Activated naive CD4-positive, alpha-beta T cell treated with anti-CD3 and anti-CD28 coated beads, Interleukin-2, amount 10 ng/mL, durations not matched to agents 7 days and 5 days (primary cell): ENCODE data around the gene TMEM120B.
A peak's percentile ranks its signal among the peaks of the same experiment; 100 is the strongest.

Experiments
- CTCF ChIA-PET: fragments of 350-600 bp; sonication (Branson Sonifier 250); formaldehyde crosslinking; loops from one replicate; lab custom pipeline; 2021; ENCODE audit warnings: antibody characterized with exemption; lab: Charles Lee
- DNase-seq: peaks from one replicate; pipeline ENCODE4 v3.0.0-alpha.2; 2020
- H3K27ac Mint-ChIP-seq: one replicate; pipeline ENCODE4 v1.8.0; 2021; ENCODE audit warnings: mild to moderate bottlenecking, moderate library complexity, mixed read lengths
- H3K27me3 Mint-ChIP-seq: one replicate; pipeline ENCODE4 v1.8.0; 2021; ENCODE audit warnings: mild to moderate bottlenecking, mixed read lengths
- H3K36me3 Mint-ChIP-seq: one replicate; pipeline ENCODE4 v1.8.0; 2021; ENCODE audit warnings: mixed read lengths
- H3K4me1 Mint-ChIP-seq: one replicate; pipeline ENCODE4 v1.8.0; 2021; ENCODE audit warnings: mixed read lengths
- H3K4me3 Mint-ChIP-seq: one replicate; pipeline ENCODE4 v1.8.0; 2021; ENCODE audit warnings: mild to moderate bottlenecking, moderate library complexity, mixed read lengths
- H3K9me3 Mint-ChIP-seq: one replicate; pipeline ENCODE4 v1.8.0; 2021; ENCODE audit warnings: mixed read lengths

The TMEM120B gene

GRCh38 chr12:121765573-121765972 is 53.0 kb downstream of the TMEM120B start:
- Mint-ChIP-seq H3K27me3 (no peaks in the 10 kb centered on the region), H3K9me3 (no peaks in the 10 kb centered on the region), H3K36me3 (no peaks in the 10 kb centered on the region), H3K4me1 (no peaks in the 10 kb centered on the region), H3K4me3 (no peak overlapping the region), H3K27ac (no peak overlapping the region)
- no peak for DNase-seq
- CTCF ChIA-PET = interaction anchor here (1.4 to 3.1 kb wide), 3 partner anchors 9 to 72 kb away, joined by 3 to 14 read pairs (median 5); partner anchors contain the start of gene RHOF

GRCh38 chr12:121766290-121767039 is 53.9 kb downstream of the TMEM120B start:
- Mint-ChIP-seq H3K4me1 (no peaks in the 10 kb centered on the region), H3K36me3 (no peaks in the 10 kb centered on the region), H3K27ac (no peak overlapping the region), H3K27me3 (no peaks in the 10 kb centered on the region), H3K4me3 (no peak overlapping the region), H3K9me3 (no peaks in the 10 kb centered on the region)
- CTCF ChIA-PET = interaction anchor here (2.6 to 5.0 kb wide), 3 partner anchors 27 to 71 kb away, joined by 5 to 26 read pairs (median 14); partner anchors contain the start of gene RHOF
- DNase-seq = no peak

GRCh38 chr12:121767525-121768016 is 55.0 kb downstream of the TMEM120B start:
- no peaks in the 10 kb centered on the region for H3K27me3 Mint-ChIP-seq
- no peaks in the 10 kb centered on the region for H3K9me3 Mint-ChIP-seq
- CTCF ChIA-PET = interaction anchor here (1.2 to 5.0 kb wide), 3 partner anchors 27 to 69 kb away, joined by 3 to 26 read pairs (median 7); partner anchors contain the start of genes RHOF and TMEM120B
- no peak for DNase-seq
- H3K36me3 Mint-ChIP-seq = no peaks in the 10 kb centered on the region
- H3K4me1 Mint-ChIP-seq = peaks cover 5% of the 10 kb centered on the region
- H3K27ac Mint-ChIP-seq = peak overlapping the region; percentile 42
- H3K4me3 Mint-ChIP-seq = no peak overlapping the region

- Mint-ChIP-seq H3K27ac (no peak overlapping the region), H3K9me3 (no peaks in the 10 kb centered on the region), H3K4me3 (no peak overlapping the region), H3K36me3 (no peaks in the 10 kb centered on the region), H3K4me1 (peaks cover 16% of the 10 kb centered on the region), H3K27me3 (no peaks in the 10 kb centered on the region)
- no peak for DNase-seq
- CTCF ChIA-PET = interaction anchor here (0.6 to 5.0 kb wide), 3 partner anchors 25 to 142 kb away, joined by 3 to 26 read pairs (median 5); partner anchors contain the start of gene RHOF
Measured at GRCh38 chr12:121769297-121769830, 56.8 kb downstream of the TMEM120B start.

GRCh38 chr12:121769831-121770301 is 57.3 kb downstream of the TMEM120B start:
- Mint-ChIP-seq H3K27me3 (no peaks in the 10 kb centered on the region), H3K27ac (no peak overlapping the region), H3K36me3 (no peaks in the 10 kb centered on the region), H3K9me3 (no peaks in the 10 kb centered on the region), H3K4me3 (no peak overlapping the region), H3K4me1 (peaks cover 16% of the 10 kb centered on the region)
- DNase-seq = no peak
- CTCF ChIA-PET = interaction anchor here (1.0 to 5.0 kb wide), 2 partner anchors 25 to 74 kb away, joined by 5 to 26 read pairs; partner anchors contain the start of gene RHOF

DNA sequence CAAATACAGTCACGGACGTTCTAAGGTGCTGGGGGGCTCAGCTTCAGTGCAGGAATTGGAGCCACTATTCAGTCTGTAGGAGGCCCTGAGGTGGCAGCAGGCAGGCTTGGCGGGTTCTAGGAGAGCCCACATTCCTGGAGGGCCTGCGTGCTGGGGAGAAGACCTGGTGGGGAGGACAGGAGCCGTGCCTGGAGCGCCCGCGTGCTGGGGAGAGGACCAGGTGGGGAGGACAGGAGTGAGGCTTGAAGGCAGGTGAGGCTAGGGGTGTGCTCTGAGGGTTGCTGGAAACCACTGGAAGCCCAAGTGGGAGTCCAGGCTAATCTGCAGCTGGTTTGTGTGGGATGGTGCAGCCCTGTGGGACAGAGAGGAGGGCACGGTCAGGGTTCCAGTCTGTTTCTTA is 57.8 kb downstream of the TMEM120B start:
- Mint-ChIP-seq H3K36me3 (no peaks in the 10 kb centered on the region), H3K27ac (no peak overlapping the region), H3K27me3 (no peaks in the 10 kb centered on the region), H3K4me1 (peaks cover 16% of the 10 kb centered on the region), H3K4me3 (no peak overlapping the region), H3K9me3 (no peaks in the 10 kb centered on the region)
- DNase-seq = no peak
- CTCF ChIA-PET = interaction anchor here (0.9 to 5.0 kb wide), 2 partner anchors 24 to 276 kb away, joined by 3 to 26 read pairs; partner anchors contain the start of gene RHOF

DNA sequence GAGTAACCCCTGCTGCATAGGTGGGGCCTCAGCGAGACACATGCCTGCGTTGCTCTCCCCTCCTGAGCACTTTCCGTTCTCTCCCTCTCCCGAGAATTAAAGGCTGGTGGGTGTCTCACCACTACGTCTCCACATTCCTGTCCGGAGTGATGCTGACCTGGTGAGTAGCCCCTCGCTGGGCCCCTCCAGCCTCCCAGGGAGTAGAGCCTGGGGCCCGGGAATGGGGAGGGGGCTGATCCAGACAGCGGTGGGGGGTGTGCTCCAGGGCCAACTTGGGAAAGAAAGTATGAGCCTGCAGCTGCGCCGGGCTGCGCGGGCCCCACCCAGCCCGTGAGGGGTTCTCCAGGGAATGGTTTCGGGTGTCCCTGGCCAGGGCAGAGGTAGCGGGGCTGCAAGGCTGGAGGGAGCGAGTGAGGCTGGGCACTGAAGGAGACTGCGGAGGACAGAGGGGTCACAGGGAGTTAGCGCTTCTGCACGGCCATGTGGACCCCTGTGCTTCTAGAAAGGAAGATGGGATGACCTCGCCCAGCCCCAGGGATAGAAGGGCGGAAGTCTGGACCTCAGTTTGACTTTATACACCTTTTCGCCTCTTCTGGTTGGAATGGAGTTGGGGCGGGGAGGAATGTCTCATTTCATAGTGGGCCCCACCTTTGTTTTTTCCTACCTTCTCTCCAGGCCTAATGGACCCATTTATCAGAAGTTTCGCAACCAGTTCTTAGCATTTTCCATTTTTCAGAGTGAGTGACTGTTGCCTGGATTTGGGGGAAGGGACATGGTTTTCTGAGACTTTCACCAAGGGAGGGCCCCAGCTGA is 58.5 kb downstream of the TMEM120B start:
- Mint-ChIP-seq H3K27ac (no peak overlapping the region), H3K36me3 (no peaks in the 10 kb centered on the region), H3K9me3 (no peaks in the 10 kb centered on the region), H3K4me3 (no peak overlapping the region), H3K27me3 (no peaks in the 10 kb centered on the region), H3K4me1 (peaks cover 16% of the 10 kb centered on the region)
- no peak for DNase-seq
- CTCF ChIA-PET = interaction anchor here (0.9 to 5.0 kb wide), 2 partner anchors 24 to 277 kb away, joined by 3 to 26 read pairs; partner anchors contain the start of gene RHOF

DNA sequence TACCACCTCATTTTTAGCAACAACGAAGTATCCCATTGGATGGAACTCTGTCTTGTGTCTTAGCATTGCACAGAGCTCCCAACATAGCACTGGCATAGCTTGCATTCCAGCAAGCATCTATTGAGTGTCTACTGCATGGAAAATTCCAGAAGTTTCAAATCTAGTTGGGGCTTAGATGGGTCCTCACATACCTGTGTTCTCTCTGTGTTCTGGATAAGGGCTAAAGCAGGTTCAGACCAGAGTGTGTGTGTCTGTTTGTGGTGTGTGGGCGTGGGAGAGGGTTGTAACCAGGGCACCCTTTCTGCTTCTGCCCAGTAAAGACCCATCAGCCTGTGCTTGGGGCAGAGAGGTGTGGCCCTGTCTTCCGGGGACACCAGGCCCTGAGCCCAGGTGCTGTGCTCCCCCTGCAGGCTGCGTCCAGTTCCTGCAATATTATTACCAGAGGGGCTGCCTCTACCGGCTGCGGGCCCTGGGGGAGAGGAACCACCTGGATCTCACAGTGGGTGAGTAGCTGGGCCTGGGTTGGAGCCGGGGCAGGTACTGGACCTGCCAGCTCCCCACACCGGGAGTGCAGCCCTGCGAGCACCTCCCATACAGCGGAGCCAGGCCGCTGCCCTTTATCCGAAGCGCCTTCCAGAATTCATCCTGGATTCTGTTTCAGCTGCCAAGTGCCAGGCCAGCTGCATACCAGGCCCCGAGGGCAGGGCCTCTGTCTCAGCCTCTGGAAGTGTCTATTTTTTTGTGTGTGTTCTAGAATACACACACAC is 60.6 kb downstream of the TMEM120B start:
- Mint-ChIP-seq H3K4me3 (no peak overlapping the region), H3K9me3 (no peaks in the 10 kb centered on the region), H3K36me3 (peaks cover 1% of the 10 kb centered on the region), H3K27me3 (no peaks in the 10 kb centered on the region), H3K4me1 (peaks cover 25% of the 10 kb centered on the region), H3K27ac (peak overlapping the region; percentile 11)
- CTCF ChIA-PET = interaction anchor here (0.5 to 14.1 kb wide), 21 partner anchors 8 to 274 kb away, joined by 3 to 300 read pairs (median 5); partner anchors contain the start of genes RHOF and TMEM120B
- peak; percentile 90 for DNase-seq

GRCh38 chr12:121774968-121775474 is 62.5 kb downstream of the TMEM120B start:
- Mint-ChIP-seq H3K4me3 (no peak overlapping the region), H3K27ac (no peak overlapping the region), H3K4me1 (peaks cover 30% of the 10 kb centered on the region), H3K36me3 (peaks cover 11% of the 10 kb centered on the region), H3K9me3 (no peaks in the 10 kb centered on the region), H3K27me3 (no peaks in the 10 kb centered on the region)
- no peak for DNase-seq
- CTCF ChIA-PET = interaction anchor here (0.9 to 14.1 kb wide), 7 partner anchors 10 to 89 kb away, joined by 3 to 300 read pairs (median 17); partner anchors contain the start of gene RHOF

DNA sequence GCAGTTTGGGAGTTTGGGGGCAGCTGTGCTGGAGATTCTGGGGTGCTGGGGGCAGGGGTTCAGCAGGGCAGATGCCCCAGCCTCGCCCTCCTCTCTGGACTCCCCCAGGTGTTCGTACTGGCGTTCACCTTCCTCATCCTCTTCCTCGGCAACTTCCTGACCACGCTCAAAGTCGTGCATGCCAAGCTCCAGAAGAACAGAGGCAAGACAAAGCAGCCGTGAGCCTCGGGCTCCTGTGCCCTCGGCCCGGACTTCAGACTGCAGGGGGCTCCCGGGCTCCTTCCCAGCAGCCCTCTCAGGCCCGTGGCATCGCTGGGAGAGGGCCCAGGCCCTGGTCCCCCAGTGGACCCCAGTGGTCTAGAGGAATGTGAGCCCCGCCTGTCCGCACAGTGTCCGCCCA is 62.9 kb downstream of the TMEM120B start:
- no peaks in the 10 kb centered on the region for H3K27me3 Mint-ChIP-seq
- peaks cover 15% of the 10 kb centered on the region for H3K36me3 Mint-ChIP-seq
- H3K4me1 Mint-ChIP-seq = peaks cover 32% of the 10 kb centered on the region
- DNase-seq = no peak
- CTCF ChIA-PET = interaction anchor here (3.6 to 14.1 kb wide), 4 partner anchors 11 to 78 kb away, joined by 17 to 300 read pairs (median 27); partner anchors contain the start of gene RHOF
- H3K27ac Mint-ChIP-seq = peak overlapping the region; percentile 7
- H3K9me3 Mint-ChIP-seq = no peaks in the 10 kb centered on the region
- H3K4me3 Mint-ChIP-seq = no peak overlapping the region

DNA sequence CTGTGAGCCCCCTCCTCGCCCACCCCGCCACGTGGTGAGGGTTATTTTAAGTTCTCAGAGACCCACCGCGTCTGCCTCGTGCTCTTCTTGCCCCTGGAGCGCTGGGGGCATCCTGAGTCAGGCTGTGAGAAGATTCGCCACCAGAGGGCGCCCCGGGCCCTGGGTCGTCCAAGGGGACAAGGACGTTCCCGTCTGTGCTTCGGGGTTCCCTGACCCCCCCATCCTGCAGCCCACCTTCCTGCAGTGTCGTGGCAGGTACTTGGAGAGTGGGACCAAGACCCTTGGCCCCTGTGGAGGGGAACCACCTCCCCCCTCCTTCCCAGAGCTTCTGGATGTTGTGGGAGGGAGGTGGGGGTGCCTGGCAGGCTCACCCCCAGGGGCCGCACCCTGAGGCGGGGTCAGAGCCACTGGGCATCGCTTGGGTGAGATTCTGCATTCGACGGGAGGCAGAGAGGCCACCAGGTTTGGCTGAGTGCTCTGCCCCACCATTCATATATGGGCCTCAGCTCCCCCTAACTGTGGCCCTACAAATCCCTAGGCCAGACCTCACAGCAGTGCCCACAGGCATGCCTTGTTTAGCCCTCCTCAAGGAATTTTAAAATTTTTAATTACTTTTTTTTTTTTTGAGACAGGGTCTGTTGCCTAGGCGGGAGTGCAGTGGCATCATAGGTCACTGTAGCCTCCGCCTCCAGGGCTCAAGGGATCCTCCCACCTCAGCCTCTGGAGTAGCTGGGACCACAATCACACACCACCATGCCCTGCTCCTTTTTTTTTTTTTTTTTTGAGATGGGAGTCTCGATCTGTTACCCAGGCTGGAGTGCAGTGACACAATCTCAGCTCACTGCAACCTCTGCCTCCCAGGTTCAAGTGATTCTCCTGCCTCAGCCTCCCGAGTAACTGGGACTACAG is 63.9 kb downstream of the TMEM120B start:
- CTCF ChIA-PET = interaction anchor here (0.5 to 14.1 kb wide), 14 partner anchors 10 to 369 kb away, joined by 3 to 300 read pairs (median 3); partner anchors contain the start of gene RHOF
- peak; percentile 93 for DNase-seq
- Mint-ChIP-seq H3K27ac (peak overlapping the region; percentile 65), H3K4me1 (peaks cover 36% of the 10 kb centered on the region), H3K36me3 (peaks cover 15% of the 10 kb centered on the region), H3K9me3 (no peaks in the 10 kb centered on the region), H3K27me3 (no peaks in the 10 kb centered on the region), H3K4me3 (no peak overlapping the region)
